Limb (tissue), 2 donors: ENCODE data around the gene B4GALNT3.

Experiments used
- DNase-seq, 2 donors: peaks; one replicate each; pipeline ENCODE4 v3.0.0-alpha.2; 2016; ENCODE audit errors: extremely low spot score in 2 of 2

B4GALNT3 gene

DNA sequence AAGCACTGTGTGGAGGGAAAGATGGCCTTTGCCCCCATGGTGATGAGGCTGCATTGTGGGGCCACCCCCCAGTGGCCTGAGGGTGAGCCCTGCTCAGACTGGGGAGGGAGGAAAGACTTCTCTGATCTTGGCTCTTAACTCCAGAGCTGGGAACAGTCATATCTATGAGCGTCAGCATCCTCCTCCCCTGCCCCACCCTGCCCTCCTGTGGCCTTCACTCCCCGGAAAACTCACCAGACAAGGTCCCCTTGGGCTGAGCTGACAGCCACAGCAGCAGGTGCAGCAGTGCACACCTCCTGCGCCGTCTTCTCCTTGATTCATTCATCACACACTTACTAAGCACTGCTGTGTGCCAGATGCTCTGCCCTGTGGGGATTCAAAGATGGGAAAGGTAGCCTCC is 98.8 kb downstream of the B4GALNT3 start:
- no peak for DNase-seq

DNA sequence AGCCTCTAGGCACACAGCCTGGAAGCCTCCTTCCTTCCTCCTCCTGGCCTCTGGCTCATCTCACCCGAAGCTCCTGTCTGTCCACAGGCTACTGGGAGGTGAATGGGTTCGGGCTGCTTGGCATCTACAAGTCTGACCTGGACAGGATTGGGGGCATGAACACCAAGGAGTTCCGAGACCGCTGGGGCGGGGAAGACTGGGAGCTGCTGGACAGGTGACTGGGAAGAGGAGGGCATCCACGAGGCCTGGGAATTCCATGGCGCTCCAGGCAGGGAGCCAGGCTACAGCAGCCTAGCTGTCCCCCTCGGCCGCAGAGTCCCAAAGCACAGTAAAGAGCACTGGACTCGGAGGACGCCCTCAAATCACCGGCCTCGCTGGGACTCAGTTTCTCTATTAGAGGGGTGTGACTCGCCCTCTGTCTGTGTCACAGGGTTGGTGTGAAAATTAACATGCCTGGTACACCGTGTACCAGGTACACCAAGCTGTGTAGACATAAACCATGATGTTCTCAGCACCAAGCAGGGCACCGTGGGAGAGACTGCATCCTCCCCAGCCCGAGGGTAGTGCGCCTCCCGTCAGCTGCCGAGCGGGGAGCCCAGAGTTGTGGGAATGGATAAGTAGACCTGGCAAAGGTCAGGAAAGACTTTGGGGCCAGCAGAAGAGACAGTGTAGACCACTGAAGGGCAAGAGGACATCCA is 99.6 kb downstream of the B4GALNT3 start:
- no peak for DNase-seq

DNA sequence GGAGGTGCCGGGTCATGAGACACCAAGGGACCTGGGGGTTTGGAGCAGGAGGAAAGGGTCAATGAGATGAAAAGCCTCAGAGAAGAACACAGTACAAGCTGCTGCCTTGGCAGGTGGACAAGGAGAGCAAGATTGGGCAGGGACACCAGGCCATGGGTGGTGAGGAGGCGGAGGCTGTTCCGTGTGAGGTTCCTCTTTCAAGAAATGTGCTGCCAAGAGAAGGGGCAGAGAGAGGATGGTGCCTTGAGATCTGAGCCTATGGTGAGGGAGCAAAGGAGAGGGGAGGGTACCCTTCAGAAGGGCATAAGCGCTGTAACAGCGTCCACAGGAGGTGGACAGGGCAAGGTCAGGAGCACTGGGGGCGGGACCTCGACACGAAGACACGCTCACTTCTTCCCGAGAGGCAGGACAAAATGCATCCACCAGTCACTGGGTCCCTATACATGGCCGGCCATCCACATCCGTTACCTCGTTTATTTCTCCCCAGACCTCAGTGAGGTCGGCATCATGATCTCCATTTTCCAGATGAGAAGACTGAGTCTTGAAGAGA is 100.2 kb downstream of the B4GALNT3 start:
- no peak for DNase-seq

DNA sequence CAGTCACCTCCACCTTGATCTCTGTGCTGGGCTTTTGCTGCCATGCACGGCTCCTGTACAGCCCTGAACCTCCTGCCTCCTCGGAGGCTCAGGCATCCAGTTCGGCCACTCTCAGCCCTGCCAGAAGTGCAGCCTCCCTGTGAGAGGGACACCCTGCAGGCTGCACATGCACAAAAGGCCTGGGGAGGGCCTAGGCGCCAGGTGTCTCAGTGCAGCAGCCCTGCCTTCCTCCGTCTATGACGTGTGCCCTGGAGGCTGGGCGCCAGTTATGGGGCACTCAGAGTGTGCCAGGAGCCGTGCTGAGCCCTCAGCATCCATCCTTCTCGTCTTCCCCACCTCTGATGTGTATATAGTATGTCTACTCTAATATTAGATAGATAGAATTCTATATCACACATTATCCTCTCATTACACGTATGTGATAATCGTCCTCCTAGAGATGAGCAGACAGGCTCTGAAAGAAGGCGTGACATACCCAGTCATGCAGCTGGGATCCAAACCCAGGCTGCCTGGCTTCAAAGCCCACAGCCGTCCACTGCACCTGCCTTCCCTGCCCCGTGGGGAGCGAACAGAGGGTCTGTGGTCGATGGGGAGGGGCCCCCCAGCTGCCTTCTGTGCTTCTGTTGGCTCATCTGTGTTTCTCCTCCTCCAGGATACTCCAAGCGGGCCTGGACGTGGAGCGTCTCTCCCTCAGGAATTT is 101.1 kb downstream of the B4GALNT3 start:
- DNase-seq: peak in 1 of 2 donors; percentile 60

DNA sequence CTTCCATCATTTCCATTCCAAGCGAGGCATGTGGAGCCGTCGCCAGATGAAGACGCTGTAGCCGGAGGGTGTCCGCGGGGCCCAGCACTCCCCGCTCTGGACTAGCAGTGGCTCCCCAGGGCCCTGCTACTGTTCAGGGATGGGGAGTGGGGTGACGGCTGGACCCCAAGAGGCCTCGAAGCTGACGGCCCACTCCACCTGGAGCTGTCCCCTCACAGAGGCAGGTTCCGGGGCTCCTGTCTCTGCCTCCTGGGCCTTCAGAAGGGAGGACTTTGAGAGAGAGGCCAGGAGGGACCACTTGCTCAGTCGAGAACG is 101.6 kb downstream of the B4GALNT3 start:
- DNase-seq: no peak

DNA sequence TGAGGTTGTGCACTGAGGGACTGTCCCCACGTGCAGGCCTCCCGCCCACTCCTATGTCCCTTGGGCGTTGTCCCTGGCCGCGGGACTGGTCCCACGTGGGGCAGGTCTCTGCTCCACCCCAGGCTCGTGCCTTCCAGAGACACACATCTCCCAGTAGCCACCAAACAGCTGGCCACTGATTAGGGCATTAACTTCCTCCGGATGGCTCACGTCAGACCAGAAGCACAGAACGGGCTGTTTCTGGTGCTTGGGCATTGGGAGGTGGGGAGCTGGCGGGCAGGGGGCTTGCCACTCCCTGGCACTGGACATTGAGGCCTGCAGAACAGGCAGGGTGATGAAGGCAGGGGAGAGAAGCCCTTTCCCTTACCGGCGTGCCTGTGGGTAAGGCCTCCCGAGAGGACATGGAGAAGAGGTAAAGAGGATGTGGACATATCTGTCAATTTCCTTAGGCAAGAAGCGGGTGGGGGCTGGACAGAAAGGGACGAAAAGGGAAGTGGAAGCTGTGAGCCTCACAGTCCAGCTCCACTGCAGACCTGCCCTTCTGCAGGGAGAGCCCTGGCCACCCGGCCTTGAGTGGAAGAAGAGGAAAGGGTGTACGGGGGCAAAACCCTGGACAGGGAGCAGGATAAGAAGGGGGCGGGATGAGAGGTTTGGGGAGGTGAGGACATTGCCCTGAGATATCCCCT is 102.3 kb downstream of the B4GALNT3 start:
- DNase-seq: no peak

DNA sequence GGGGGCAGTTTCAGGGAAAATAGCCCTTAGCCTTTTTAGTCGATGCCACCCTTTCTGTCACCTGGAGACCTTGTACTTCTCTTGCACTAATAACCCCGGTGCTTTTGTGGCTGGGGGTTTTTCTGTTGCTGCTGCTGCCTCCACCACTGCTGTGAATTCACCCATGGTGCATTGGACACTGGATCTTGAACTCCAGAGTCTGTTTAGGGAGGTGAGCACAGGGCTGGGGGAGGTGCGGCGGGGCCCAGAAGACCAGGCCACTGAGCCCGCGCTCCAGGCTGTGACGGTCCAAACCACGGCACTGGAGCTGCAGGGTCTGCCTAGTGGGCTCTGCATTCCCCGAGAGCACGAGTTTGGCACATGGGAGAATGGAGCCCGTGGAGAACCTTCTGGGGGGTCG is 102.9 kb downstream of the B4GALNT3 start:
- DNase-seq: no peak

DNA sequence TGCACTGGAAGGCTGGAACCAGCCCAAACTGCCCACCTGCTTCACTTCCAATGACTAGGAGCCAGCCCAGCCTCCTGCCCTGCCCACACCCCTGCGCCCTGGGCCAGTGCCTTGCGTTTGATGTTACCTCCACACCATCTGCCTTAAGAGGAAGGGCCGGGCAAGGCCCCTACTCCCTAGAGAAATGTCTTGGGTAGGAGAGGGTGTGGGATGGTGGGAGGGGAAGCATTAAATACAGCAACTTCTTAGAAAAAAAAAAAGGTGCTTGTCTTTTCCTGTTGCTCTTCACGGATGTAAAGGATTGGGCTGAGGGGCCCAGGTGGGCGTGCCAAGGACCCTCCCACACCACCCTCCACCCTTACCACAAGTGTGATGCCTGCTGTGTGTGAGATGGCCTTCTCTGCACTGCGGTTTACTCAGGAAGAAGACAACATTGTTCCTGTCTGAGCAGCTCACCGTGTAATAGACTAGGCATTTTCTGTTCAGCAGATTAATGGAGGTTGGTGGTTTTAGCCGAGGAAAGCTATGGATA is 103.6 kb downstream of the B4GALNT3 start:
- DNase-seq: no peak

DNA sequence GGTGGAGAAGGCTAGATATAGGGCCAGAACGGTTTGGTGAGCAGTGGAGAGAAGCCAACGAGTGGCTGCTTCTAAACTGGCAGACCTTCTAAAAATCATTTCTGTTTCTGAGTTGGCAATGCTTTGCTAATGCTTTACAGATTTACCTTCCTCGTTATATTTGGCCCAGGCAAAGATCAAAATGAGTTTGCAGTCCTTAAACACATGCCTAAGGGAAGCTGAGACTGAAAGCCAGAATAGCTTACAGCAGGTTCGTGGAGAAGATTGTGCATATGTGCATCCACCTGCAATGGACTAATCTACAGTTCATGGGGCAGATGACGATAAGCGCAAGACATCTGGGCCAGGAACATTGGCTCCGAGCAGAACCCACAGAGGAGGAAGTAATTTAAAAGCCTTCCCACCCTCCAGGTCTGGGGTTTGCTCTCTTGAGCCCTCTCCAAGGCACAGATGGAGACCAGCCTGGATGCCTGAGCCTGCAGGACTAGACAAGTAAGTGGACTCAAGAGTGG is 104.1 kb downstream of the B4GALNT3 start:
- DNase-seq: no peak

DNA sequence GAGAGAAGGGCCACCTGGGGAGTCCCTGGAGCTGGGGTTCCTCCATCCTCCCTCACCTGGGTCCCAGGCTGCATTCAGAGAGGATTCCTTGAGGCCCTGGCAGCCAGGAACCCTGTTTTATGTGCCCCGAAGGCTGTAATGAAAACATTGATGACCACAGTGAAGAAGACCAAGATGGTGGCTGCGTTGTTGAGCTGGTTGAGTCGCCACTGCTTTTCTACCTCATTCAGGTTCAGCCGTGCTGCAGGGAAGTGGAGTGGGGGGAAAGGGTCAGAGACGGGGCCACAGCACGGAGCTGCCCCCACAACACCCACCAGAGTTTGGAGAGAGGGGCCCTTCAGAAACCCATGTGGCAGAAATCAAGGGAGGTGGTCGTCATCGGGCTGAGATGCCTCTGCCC is 105.4 kb downstream of the B4GALNT3 start:
- DNase-seq: no peak

DNA sequence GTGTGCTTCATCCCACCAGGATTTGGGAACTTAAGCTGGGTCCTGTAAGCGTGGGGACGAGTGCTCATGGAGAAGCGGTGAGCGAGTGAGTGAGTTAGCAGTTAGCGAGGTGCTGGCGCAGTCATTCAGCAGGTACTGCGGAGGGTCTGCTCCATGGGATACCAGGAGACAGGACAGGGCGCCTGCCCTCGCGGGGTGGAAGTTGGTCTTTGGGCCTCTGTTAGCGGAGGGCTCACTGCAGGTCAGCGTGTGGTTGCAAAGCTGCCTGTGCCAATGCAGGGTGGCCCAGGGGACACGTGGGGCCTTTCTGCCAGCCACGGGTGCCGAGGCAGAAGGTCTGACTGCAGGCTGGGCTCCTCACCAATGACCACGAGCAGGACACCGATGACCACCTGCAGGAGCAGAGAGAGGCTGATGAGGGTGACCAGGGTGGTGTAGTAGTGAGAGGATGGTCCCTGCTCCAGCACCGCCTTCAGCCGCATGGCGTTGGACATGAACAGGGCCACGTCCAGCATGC is 105.9 kb downstream of the B4GALNT3 start:
- DNase-seq: no peak

DNA sequence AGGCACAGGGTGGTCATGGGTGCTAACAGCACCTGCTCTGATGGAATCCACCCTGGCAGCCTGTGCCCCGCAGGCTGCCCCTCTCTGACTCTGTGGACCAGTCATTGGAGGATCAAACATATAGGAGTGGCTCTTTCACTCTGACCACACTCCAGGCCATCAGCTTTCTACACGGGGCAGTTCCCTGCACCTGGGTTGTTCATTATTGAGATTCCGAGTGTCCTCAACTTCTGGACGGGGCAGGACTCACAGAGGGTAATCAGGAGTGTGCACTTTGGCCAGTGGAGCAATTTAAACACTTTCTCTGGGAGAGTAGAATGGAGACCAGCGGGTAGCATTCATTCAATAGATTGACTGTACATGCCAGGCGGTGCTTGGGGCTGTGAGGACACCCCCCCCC is 108.7 kb downstream of the B4GALNT3 start:
- no peak for DNase-seq

DNA sequence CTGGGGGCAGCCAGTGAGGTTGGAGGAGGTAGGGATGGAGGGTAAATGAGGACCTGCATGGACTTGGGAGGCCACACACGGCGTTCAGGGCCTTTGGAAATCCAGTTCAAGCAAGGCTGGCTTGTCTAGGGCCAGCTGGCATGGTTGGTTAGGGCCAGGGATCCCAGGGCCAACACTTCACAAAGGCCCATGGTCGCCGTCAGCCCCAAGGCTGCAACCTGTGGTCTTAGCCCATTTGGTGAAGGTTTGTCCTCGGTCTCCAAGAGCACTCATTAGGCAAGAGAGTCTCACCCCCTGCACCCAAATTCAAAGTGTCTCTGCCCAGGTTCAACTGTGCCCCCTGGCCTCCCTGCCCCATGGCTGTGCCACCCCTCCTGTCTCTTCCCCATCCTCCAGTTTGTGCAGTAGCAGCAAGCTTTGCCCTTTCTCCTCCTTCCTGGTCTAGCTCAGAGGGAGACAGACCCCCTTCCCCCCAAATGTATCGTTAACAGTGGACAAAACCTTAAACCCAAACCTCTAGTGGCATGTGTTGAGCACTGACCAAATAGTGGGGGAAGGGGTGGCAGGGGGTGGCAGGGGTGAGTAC is 109.4 kb downstream of the B4GALNT3 start:
- no peak for DNase-seq

DNA sequence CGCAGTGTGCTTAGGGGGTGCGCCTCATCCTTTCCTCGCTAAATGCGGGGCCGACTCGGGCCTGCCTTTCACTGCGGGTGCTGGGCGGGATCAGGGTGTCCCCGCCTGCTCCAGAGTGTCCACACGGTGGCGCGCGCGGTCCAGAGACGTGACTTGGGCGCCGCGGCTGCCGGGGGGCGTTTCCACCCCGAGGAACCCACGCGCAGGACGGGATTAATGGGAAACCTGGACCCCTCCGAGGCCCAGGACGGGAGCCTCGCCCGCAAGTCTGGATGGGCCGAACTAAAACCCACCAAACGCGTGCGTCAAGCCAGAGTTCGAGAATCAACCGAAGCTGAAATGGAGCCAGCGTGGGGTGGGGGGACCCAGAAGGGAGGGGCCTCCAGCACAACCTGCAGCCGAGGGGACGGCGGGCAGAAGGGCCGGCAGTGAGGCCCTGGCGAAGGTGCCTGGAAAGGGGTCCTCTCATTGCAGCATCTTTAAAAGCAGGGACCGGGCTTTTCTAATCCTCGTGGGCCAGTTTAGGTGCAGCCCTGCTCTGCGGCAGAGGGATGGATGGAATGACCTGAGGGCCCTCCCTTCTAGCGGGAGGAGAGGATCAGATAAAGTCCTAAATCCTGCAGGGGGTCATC is 110.2 kb downstream of the B4GALNT3 start:
- DNase-seq: peak; percentile 80 to 94

DNA sequence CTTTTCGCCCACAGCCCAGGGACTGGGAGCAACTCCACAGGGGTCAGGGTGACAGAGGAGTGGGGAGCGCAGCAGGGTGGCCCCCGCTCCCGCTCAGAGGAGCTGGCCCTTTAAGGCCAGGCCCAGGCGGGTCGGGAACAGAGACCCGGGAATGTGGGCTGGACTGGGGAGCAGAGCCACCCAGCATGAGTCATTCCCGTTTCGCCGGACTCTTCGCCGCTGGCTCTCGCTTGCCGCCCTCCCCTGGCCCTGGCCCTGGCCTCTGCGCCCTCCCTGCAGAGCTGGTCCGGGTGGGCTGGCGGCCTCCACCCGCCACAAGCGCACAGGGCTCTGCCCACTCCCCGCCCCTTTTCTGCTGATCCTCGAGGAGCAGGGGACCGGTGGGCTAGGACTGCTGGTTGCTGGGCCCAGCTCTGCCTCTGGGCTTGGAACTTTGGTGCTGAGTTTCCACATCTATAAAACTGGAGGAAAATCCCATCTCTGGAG is 110.7 kb downstream of the B4GALNT3 start:
- DNase-seq: peak; percentile 43 to 63

DNA sequence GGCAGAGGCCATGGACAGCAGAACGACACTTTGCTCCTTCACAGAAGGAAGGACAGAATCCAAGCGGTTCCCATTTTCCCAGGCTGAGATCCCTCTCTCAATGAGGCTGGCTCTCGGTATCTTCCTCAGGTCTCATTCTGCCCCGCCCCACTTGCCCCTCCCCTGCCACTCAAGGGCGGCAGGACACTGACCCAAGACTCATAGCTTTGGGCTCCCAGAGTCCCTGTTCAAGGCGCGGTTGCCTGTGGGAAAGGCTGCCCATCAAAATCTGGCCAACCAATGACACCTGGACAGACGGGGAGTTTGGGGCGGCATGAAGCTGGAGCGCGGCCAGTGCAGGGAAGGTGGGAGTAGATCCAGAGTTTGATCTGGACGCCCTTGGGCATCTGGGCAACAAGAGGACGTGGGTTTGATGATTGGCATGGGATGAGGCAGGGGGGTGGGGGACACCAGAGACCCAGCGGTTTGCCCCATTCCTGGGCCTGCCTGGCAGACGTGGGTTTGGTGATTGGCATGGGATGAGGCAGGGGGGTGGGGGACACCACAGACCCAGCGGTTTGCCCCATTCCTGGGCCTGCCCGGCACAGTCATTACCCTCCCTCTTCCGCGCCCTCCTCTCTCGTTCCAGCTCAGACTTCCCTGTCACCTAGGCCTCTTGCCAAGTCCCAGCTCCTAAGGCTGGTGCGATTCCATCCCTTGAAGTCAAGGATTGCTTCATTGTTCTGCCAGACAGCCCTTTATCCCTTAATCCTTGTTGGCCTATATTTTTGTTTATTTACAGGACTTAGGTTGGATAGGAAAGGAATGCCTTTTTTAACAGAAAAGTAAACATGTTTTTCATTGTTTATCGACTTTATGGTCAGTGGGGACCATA is 111.4 kb downstream of the B4GALNT3 start:
- DNase-seq: peak in 1 of 2 donors; percentile 31

DNA sequence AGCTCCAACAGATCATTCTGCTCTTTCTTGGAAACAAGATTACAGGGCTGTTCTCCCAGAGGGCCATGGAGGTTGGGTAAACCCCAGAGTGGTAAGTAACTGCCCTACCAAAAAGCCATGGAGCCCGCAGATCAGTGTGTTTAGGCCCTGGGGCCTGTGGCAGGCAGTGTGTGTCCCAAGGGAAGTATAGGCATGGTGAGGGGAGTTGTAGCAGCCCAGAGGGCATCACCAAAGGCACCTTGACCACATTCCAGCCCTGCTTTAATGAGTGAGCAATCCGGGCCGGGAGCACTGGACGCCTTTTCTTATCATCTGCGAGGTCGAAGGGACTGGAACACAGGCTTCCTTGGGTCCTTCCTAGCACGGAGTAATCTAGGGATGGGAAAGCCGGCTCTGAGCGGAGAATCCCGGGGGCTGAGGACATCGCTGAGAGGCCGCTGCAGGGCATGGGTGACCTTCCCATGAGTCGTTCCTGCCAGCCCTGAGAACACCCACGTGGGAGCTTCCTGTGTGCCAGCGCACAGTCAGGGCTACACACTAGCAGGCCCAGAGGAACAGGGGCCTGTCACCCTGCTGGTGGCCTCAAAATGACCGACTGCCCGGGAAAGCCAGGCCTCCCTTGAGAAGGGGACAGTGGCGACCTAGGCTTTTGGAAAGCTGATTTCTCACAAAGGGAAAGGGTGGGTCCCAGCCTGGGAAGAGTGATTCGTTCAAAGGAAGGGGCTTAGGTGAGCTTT is 112.2 kb downstream of the B4GALNT3 start:
- DNase-seq: no peak

DNA sequence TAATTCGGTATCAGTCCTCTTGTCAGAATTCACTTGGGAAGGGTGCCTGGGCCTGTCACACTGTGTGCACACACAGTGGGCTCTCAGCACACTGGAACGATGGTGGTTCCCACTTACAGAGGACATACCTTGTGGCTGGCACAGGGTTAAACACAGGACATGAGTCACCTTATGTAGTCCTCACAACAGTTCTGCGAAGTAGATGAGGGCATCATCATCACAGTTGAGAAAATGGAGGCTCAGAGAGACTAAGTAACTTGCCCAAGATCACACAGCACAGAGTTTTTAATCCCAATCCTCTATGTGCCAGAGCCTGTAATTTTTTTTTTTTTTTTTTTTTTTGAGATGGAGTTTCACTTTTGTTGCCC is 112.8 kb downstream of the B4GALNT3 start:
- DNase-seq: peak in 1 of 2 donors; percentile 19

DNA sequence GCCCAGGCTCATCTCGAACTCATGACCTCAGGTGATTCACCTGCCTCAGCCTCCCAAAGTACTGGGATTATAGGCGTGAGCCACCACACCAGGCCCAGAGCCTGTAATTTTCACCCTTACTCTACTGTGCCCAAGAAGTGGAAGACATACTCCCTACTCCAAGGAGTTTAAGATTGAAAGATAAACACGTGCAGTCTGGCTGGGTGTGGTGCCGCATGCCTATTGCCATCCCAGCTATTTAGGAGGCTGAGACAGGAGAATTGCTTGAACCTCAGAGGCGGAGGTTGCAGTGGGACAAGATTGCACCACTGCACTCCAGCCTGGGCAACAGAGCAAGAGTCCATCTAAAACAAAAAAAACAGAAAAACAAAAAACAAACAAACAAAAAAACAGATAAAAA is 113.5 kb downstream of the B4GALNT3 start:
- DNase-seq: peak in 1 of 2 donors; percentile 9
